Measurements from ENCODE around the gene ZKSCAN1. TPM values are rescaled to one million over a fixed set of nuclear protein-coding genes. Genes with fewer than 3 reads are reported as not detected.
A peak's percentile ranks its signal among the peaks of the same experiment; 100 is the strongest.

ZKSCAN1 gene
- total and polyA plus RNA-seq, 12 donors, result 4.7 to 68.9 (median 47.1) TPM

DNA sequence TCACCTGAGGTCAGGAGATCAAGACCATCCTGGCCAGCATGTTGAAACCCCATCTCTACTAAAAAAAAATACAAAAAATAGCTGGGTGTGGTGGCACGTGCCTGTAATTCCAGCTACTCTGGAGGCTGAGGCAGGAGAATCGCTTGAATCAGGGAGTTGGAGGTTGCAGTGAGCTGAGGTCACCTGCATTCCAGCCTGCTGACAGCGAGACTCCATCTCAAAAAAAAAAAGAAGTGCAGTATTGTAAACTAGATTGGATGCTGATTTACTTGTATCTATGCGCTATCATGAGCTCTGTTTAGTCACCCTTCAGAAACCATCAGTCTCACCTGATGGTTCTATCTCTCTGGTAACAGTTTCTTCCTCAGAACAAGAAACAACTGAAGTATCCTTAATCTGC, 48.0 kb downstream of the ZKSCAN1 start:
- no peak for TF ChIP-seq CTCF (IDR thresholded peaks at IDR 0.05)
- Histone ChIP-seq H3K9me3 (no peaks in the 10 kb centered on the region), H3K4me1 (peaks cover 0 to 15% (median 12%) of the 10 kb centered on the region in 9 donors), H3K27ac (no peak overlapping the region), H3K4me3 (no peak overlapping the region), H3K27me3 (no peaks in the 10 kb centered on the region), H3K36me3 (peaks cover 0 to 83% (median 25%) of the 10 kb centered on the region in 9 donors)
- DNase-seq, result no peak
- WGBS, 2 donors, result 86 to 96% methylated on average over 4 of the region's 4 CpGs
- intact Hi-C loops (cut with DNase I), result no loop called here
- no peak for ATAC-seq

DNA sequence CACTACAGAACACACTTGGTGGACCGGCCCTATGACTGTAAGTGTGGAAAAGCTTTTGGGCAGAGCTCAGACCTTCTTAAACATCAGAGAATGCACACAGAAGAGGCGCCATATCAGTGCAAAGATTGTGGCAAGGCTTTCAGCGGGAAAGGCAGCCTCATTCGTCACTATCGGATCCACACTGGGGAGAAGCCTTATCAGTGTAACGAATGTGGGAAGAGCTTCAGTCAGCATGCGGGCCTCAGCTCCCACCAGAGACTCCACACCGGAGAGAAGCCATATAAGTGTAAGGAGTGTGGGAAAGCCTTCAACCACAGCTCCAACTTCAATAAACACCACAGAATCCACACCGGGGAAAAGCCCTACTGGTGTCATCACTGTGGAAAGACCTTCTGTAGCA, 48.8 kb downstream of the ZKSCAN1 start:
- no peaks in the 10 kb centered on the region for H3K27me3 ChIP-seq
- peaks cover 0 to 15% (median 12%) of the 10 kb centered on the region in 9 donors for H3K4me1 ChIP-seq
- TF ChIP-seq CTCF (IDR thresholded peaks at IDR 0.05), result no peak
- H3K9me3 ChIP-seq, result peaks cover 0 to 2% (median 0%) of the 10 kb centered on the region in 11 donors
- DNase-seq (no peak), ATAC-seq (no peak)
- intact Hi-C loops (cut with DNase I), result no loop called here
- no peak overlapping the region for H3K4me3 ChIP-seq
- H3K36me3 ChIP-seq, result peaks cover 0 to 83% (median 29%) of the 10 kb centered on the region in 9 donors
- 84% methylated on average over 9 of the region's 9 CpGs for WGBS, 2 donors
- H3K27ac ChIP-seq, result no peak overlapping the region

DNA sequence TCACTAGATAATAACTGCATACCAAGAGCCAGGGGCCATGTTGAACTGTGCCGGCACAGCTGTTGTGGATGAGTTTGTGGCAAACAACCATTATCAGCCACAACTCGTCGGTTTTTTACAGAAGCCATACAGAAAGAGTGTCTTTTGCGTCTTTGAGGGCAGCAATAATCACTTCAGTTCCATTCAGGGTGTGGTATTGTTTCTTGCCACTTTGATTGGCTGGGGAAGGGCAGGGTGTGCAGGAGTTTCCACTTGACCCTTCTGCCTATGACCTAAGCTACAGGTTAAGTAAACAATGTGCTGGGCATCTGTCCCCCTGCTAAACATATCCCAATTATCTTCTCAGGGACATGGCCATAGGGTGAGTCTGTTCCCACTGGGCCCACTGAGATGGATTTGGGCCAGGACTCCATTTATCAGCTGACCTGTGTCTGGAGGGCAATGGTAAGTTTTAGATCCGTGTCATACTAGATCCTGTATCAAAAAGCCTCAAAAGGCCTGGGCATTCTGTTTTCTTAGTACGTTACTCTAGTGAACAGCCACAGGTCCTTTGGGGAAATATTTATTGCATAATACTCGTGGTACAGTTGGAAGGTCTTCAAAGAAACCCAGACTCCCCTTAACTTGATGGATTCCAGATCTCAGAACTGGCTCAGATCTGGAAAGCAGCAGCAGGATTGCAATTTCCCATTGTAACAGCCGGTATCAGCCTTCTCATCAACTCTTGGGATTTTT, 50.2 kb downstream of the ZKSCAN1 start:
- H3K4me1 ChIP-seq, result peaks cover 0 to 15% (median 12%) of the 10 kb centered on the region in 9 donors
- H3K4me3 ChIP-seq, result no peak overlapping the region
- TF ChIP-seq CTCF (IDR thresholded peaks at IDR 0.05), result no peak
- WGBS, 2 donors, result 33 to 35% methylated on average over 8 of the region's 8 CpGs
- intact Hi-C loops (cut with DNase I), result no loop called here
- DNase-seq (no peak), ATAC-seq (peak; percentile 55 to 88 (median 74))
- H3K27ac ChIP-seq, result peak overlapping the region; percentile 17 to 65 (median 40)
- H3K9me3 ChIP-seq, result peaks cover 0 to 17% (median 8%) of the 10 kb centered on the region in 11 donors
- no peaks in the 10 kb centered on the region for H3K27me3 ChIP-seq
- peaks cover 11 to 83% (median 43%) of the 10 kb centered on the region in 9 donors for H3K36me3 ChIP-seq

DNA sequence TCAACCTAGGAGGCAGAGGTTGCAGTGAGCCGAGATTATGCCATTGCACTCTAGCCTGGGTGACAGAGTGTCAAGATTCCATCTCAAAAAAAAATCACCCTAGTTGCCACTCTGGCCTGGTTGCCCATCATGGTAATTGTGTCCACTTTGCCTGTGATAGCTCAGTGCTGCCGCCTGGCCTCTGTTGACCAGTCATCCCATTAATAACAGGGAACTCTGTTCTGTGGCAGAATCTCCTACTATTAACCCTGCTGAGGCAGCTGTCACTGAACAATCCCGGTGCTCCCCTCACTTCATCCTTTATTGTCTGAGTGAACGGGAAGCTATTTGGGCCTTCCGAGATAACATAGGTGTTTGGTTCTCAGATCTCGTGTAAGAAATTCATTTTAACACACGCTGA, 51.6 kb downstream of the ZKSCAN1 start:
- 82% methylated on average over 7 of the region's 7 CpGs for WGBS, 2 donors
- peaks cover 19 to 83% (median 52%) of the 10 kb centered on the region in 9 donors for H3K36me3 ChIP-seq
- DNase-seq (no peak), ATAC-seq (no peak)
- intact Hi-C loops (cut with DNase I), result no loop called here
- TF ChIP-seq CTCF (IDR thresholded peaks at IDR 0.05), result no peak
- no peak overlapping the region for H3K27ac ChIP-seq
- H3K9me3 ChIP-seq, result peaks cover 2 to 30% (median 22%) of the 10 kb centered on the region in 11 donors
- peaks cover 0 to 15% (median 12%) of the 10 kb centered on the region in 9 donors for H3K4me1 ChIP-seq
- H3K27me3 ChIP-seq, result no peaks in the 10 kb centered on the region
- no peak overlapping the region for H3K4me3 ChIP-seq

All from heart right ventricle (tissue), 16 donors.